ENCODE data around the gene FOXP1.
A peak's percentile ranks its signal among the peaks of the same experiment; 100 is the strongest.

Gene FOXP1

GRCh38 chr3:71585887-71586809 is 2.6 kb upstream of the FOXP1 start:
- no peak for FAIRE-seq
- DNase-seq (ENCODE audit: insufficient read length), result no peak
- TF ChIP-seq TAF1 (IDR thresholded peaks at IDR 0.05; ENCODE audit: borderline replicate concordance, low read depth, low read length), result no peak
- TF ChIP-seq POLR2AphosphoS5 (IDR thresholded peaks at IDR 0.05; ENCODE audit: low read depth, low read length), result no peak
- no peak for TF ChIP-seq POLR2A (IDR thresholded peaks at IDR 0.05; ENCODE audit: low read depth, low read length)

- TF ChIP-seq POLR2A (IDR thresholded peaks at IDR 0.05; ENCODE audit: low read depth, low read length) (no peak), TAF1 (IDR thresholded peaks at IDR 0.05; ENCODE audit: borderline replicate concordance, low read depth, low read length) (no peak)
- DNase-seq (ENCODE audit: insufficient read length) (no peak), FAIRE-seq (no peak)
Measured at GRCh38 chr3:71585131-71585530, 1.6 kb upstream of the FOXP1 start.

- FAIRE-seq, result peak; percentile 80
- no peak for TF ChIP-seq POLR2A (IDR thresholded peaks at IDR 0.05; ENCODE audit: low read depth, low read length)
- no peak for TF ChIP-seq POLR2AphosphoS5 (IDR thresholded peaks at IDR 0.05; ENCODE audit: low read depth, low read length)
- TF ChIP-seq TAF1 (IDR thresholded peaks at IDR 0.05; ENCODE audit: borderline replicate concordance, low read depth, low read length), result no peak
- no peak for DNase-seq (ENCODE audit: insufficient read length)
Measured at GRCh38 chr3:71584394-71585011, 975 bp upstream of the FOXP1 start.

GRCh38 chr3:71582612-71583565 is 639 bp downstream of the FOXP1 start:
- TF ChIP-seq POLR2AphosphoS5 (IDR thresholded peaks at IDR 0.05; ENCODE audit: low read depth, low read length), result no peak
- no peak for TF ChIP-seq POLR2A (IDR thresholded peaks at IDR 0.05; ENCODE audit: low read depth, low read length)
- TF ChIP-seq TAF1 (IDR thresholded peaks at IDR 0.05; ENCODE audit: borderline replicate concordance, low read depth, low read length), result no peak
- FAIRE-seq (no peak), DNase-seq (ENCODE audit: insufficient read length) (no peak)

GRCh38 chr3:71582036-71582611 is 1.4 kb downstream of the FOXP1 start:
- DNase-seq (ENCODE audit: insufficient read length) (no peak), FAIRE-seq (no peak)
- TF ChIP-seq POLR2A (IDR thresholded peaks at IDR 0.05; ENCODE audit: low read depth, low read length), result no peak
- TF ChIP-seq TAF1 (IDR thresholded peaks at IDR 0.05; ENCODE audit: borderline replicate concordance, low read depth, low read length), result no peak
- TF ChIP-seq POLR2AphosphoS5 (IDR thresholded peaks at IDR 0.05; ENCODE audit: low read depth, low read length), result no peak

GRCh38 chr3:71581457-71582035 is 2.0 kb downstream of the FOXP1 start:
- TF ChIP-seq POLR2AphosphoS5 (IDR thresholded peaks at IDR 0.05; ENCODE audit: low read depth, low read length) (no peak), POLR2A (IDR thresholded peaks at IDR 0.05; ENCODE audit: low read depth, low read length) (no peak), TAF1 (IDR thresholded peaks at IDR 0.05; ENCODE audit: borderline replicate concordance, low read depth, low read length) (no peak)
- FAIRE-seq, result no peak
- DNase-seq (ENCODE audit: insufficient read length), result no peak

- DNase-seq (ENCODE audit: insufficient read length), result no peak
- no peak for TF ChIP-seq POLR2AphosphoS5 (IDR thresholded peaks at IDR 0.05; ENCODE audit: low read depth, low read length)
- TF ChIP-seq TAF1 (IDR thresholded peaks at IDR 0.05; ENCODE audit: borderline replicate concordance, low read depth, low read length), result no peak
- no peak for TF ChIP-seq POLR2A (IDR thresholded peaks at IDR 0.05; ENCODE audit: low read depth, low read length)
- no peak for FAIRE-seq
Measured at GRCh38 chr3:71580636-71581456, 2.7 kb downstream of the FOXP1 start.

- DNase-seq (ENCODE audit: insufficient read length), result no peak
- TF ChIP-seq POLR2A (IDR thresholded peaks at IDR 0.05; ENCODE audit: low read depth, low read length) (no peak), TAF1 (IDR thresholded peaks at IDR 0.05; ENCODE audit: borderline replicate concordance, low read depth, low read length) (no peak), POLR2AphosphoS5 (IDR thresholded peaks at IDR 0.05; ENCODE audit: low read depth, low read length) (no peak)
- FAIRE-seq, result no peak
Measured at GRCh38 chr3:71579935-71580406, 3.6 kb downstream of the FOXP1 start.

GRCh38 chr3:71579326-71579934 is 4.1 kb downstream of the FOXP1 start:
- DNase-seq (ENCODE audit: insufficient read length), result no peak
- no peak for FAIRE-seq
- TF ChIP-seq TAF1 (IDR thresholded peaks at IDR 0.05; ENCODE audit: borderline replicate concordance, low read depth, low read length) (no peak), POLR2A (IDR thresholded peaks at IDR 0.05; ENCODE audit: low read depth, low read length) (no peak), POLR2AphosphoS5 (IDR thresholded peaks at IDR 0.05; ENCODE audit: low read depth, low read length) (no peak)

Data from GM12892 (cell line).